Vagina (tissue), 2 donors: ENCODE measurements around the gene ZNF816.
"Not testable (repeated sequence)": the region's sequence is repeated elsewhere in the genome, so short reads cannot be mapped to it uniquely, and the experiment has no call there.

Experiments used
- CTCF ChIP-seq, 3 experiments: fragments of 450-650 bp in 2 of 3; fragments of 200-600 bp in 1 of 3; sonication (generic) in 1 of 3; IDR thresholded peaks; one replicate each; pipeline ENCODE4 v1.5.1; 2017 to 2019; ENCODE audit warnings: antibody characterized with exemption in 3 of 3, mild to moderate bottlenecking in 2 of 3, moderate library complexity in 2 of 3
- POLR2AphosphoS5 ChIP-seq, 2 donors: sonication (generic); formaldehyde crosslinking; IDR thresholded peaks; one replicate each; pipeline ENCODE4 v1.9.0; 2017; ENCODE audit warnings: antibody characterized with exemption in 2 of 2, mild to moderate bottlenecking in 2 of 2, low read depth in 1 of 2; ENCODE audit not compliant: insufficient read depth in 1 of 2

- TF ChIP-seq CTCF (IDR thresholded peaks at IDR 0.05); POLR2AphosphoS5 (IDR thresholded peaks at IDR 0.05; ENCODE audit: insufficient read depth in 1 of 2, low read depth in 1 of 2): not testable (repeated sequence)
These were observed 58.5 kb downstream of the ZNF816 start for GRCh38 chr19:52904052-52904780.
